HK-2 (cell line): ENCODE results near the gene PRDM1.
"Not testable (repeated sequence)": the region's sequence is repeated elsewhere in the genome, so short reads cannot be mapped to it uniquely, and the experiment has no call there.

Experiments
- DNase-seq: peaks from one replicate; pipeline ENCODE4 v3.0.0-alpha.2; 2018; ENCODE audit not compliant: unreplicated experiment

Gene PRDM1

GRCh38 chr6:106136845-106137244 lies 50.7 kb downstream of the PRDM1 start:
- DNase-seq = no peak

- no peak for DNase-seq
Observed at GRCh38 chr6:106138151-106138550, 52.0 kb downstream of the PRDM1 start.

- no peak for DNase-seq
Observed at GRCh38 chr6:106141441-106142237, 55.5 kb downstream of the PRDM1 start.

GRCh38 chr6:106142876-106143431 lies 56.8 kb downstream of the PRDM1 start:
- DNase-seq = no peak

GRCh38 chr6:106143665-106144064 lies 57.5 kb downstream of the PRDM1 start:
- DNase-seq = no peak

- no peak for DNase-seq
Observed at GRCh38 chr6:106145144-106145543, 59.0 kb downstream of the PRDM1 start.

- no peak for DNase-seq
Observed at GRCh38 chr6:106145741-106146227, 59.6 kb downstream of the PRDM1 start.

GRCh38 chr6:106146852-106147351 lies 60.8 kb downstream of the PRDM1 start:
- no peak for DNase-seq

- DNase-seq = no peak
Observed at GRCh38 chr6:106147476-106147875, 61.3 kb downstream of the PRDM1 start.

GRCh38 chr6:106149472-106150069 lies 63.4 kb downstream of the PRDM1 start:
- no peak for DNase-seq

- DNase-seq = not testable (repeated sequence)
Observed at GRCh38 chr6:106152476-106152875, 66.3 kb downstream of the PRDM1 start.

GRCh38 chr6:106152952-106153351 lies 66.8 kb downstream of the PRDM1 start:
- no peak for DNase-seq

- DNase-seq = no peak
Observed at GRCh38 chr6:106154326-106154725, 68.2 kb downstream of the PRDM1 start.

GRCh38 chr6:106155219-106155830 lies 69.2 kb downstream of the PRDM1 start:
- no peak for DNase-seq

- no peak for DNase-seq
Observed at GRCh38 chr6:106156413-106156812, 70.3 kb downstream of the PRDM1 start.

GRCh38 chr6:106156863-106157262 lies 70.7 kb downstream of the PRDM1 start:
- no peak for DNase-seq

GRCh38 chr6:106158816-106159215 lies 72.7 kb downstream of the PRDM1 start:
- no peak for DNase-seq
